Breast epithelium (tissue), 3 donors: Measurements from ENCODE around the gene FBXW12.

Experiments
- CTCF ChIP-seq, 3 donors: fragments of 450-650 bp; IDR thresholded peaks; one replicate each; pipeline ENCODE4 v1.5.1; 2016 to 2017; ENCODE audit warnings: antibody characterized with exemption in 3 of 3, mild to moderate bottlenecking in 3 of 3, moderate library complexity in 3 of 3
- POLR2A ChIP-seq: fragments of 450-650 bp; IDR thresholded peaks from one replicate; pipeline ENCODE4 v1.6.1; 2016; ENCODE audit warnings: antibody characterized with exemption, mild to moderate bottlenecking, moderate library complexity
- POLR2AphosphoS5 ChIP-seq, 3 donors: sonication (generic); formaldehyde crosslinking; IDR thresholded peaks; one replicate each; pipeline ENCODE4 v1.6.1; 2017; ENCODE audit warnings: antibody characterized with exemption in 3 of 3

GRCh38 chr3:48405343-48405881 lies 33.4 kb downstream of the FBXW12 start:
- TF ChIP-seq CTCF (IDR thresholded peaks at IDR 0.05): no peak
- TF ChIP-seq POLR2AphosphoS5 (IDR thresholded peaks at IDR 0.05): no peak
- no peak for TF ChIP-seq POLR2A
